ENCODE data around the gene SCGB2B2.

The SCGB2B2 gene, protein sequence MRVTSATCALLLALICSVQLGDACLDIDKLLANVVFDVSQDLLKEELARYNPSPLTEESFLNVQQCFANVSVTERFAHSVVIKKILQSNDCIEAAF

DNA sequence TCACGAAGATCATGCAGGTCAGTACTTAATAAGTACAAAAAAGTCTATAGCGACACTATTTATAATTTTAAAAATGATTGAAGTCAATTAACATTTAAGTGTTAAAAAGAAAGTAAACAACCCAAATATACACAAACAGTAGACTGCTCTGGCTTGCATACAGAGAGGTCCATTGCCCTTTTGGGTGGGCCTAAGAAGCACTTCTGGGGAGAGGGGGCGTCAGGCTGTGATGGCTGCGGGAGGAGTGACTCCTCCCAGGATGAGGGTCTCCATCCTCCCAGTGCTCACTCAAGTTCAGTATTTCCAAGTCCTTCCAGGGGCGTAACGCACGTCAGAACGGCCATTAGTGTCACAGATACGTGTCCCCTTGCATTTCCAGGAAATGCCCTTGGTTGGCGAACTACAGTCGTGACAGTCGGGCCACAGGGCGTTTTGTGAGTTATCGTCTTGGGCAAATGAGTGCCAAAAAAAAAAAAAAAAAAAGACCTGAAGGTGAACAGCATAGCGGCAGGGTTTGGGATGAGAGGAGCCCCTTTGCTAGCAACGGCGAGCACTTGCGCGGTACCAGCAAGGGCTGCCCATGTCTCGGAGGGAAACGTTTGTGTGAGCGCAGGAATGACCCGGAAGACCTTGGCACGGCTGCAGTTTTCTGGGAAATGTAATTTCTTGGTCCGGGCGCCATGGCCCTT is at the start of gene SCGB2B2:
Gene SCGB2B2, minus strand, starts transcription at position 463 of the 689 bp plus-strand sequence. CDS start 82,596 bp downstream, outside the sequence.
- H3K36me3 ChIP-seq (replicated peaks), result peaks cover 21% of the 10 kb centered on the region
- peaks cover 5% of the 10 kb centered on the region; the same call in 1 of the 2 replicates for H3K4me1 ChIP-seq
- peak within 1 kb of the TSS; percentile 57 for H3K4me3 ChIP-seq
- H3K9me3 ChIP-seq, result peaks cover 3% of the 10 kb centered on the region
- peak in 1 of 2 experiments; percentile 14 for DNase-seq (ENCODE audit: low spot score in 2 of 2)
- H3K27me3 ChIP-seq (ENCODE audit: low read depth), result no peaks in the 10 kb centered on the region
- in situ Hi-C loops (cut with MboI; ENCODE audit: low sequenced_read_pairs), result no loop called here

DNA sequence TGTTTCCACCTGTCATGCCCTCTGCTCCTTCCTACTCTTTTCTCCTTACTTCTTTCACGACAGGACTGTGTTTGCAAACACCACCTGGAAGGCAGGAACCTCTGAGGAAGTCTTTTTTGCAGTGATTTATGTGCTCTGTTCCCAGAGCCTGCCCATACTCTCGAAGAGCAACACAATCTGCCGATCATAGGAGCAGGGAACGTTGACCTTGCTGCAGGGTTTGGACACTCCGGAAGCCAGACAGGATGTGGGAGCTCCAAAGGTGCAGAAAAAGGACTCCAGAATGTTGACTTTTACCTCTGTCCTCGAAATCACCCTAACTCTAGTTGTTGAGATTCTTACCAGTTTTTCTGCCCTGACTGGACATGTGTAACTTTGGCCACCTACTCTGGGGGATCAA is 48.4 kb upstream of the SCGB2B2 start:
- H3K4me3 ChIP-seq, result no peak overlapping the region
- no peaks in the 10 kb centered on the region for H3K4me1 ChIP-seq
- peaks cover 4% of the 10 kb centered on the region for H3K27me3 ChIP-seq (ENCODE audit: low read depth)
- H3K36me3 ChIP-seq (replicated peaks), result no peaks in the 10 kb centered on the region
- no peaks in the 10 kb centered on the region for H3K9me3 ChIP-seq
- no peak for DNase-seq (ENCODE audit: low spot score in 2 of 2)
- in situ Hi-C loops (cut with MboI; ENCODE audit: low sequenced_read_pairs), result no loop called here

DNA sequence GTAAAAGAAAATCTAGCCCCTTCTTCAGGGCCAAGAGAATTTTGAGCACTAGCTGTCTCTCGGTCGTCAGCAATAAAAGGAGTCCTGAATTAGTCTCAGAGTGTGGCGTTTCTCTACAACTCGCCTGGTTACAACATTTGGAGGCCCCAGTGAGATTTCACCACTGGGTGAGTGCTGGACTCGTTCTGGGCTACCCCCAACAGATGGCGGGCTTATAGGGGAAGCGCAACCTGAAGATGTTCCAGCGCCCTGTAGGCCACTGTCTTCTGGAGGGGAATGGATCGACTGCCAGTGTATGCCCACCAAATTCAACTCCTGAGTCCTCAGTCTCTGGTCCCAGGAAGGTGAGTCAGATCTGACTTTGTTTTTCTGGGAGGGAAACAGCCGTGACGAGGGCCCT is 45.4 kb upstream of the SCGB2B2 start:
- Histone ChIP-seq H3K4me1 (no peaks in the 10 kb centered on the region), H3K4me3 (no peak overlapping the region), H3K9me3 (no peaks in the 10 kb centered on the region), H3K27me3 (ENCODE audit: low read depth) (peaks cover 10% of the 10 kb centered on the region), H3K36me3 (replicated peaks) (no peaks in the 10 kb centered on the region)
- in situ Hi-C loops (cut with MboI; ENCODE audit: low sequenced_read_pairs), result loop anchor here (25.0 kb wide), 1 partner anchor 1285 kb away; no protein-coding TSS in a partner anchor
- no peak for DNase-seq (ENCODE audit: low spot score in 2 of 2)

DNA sequence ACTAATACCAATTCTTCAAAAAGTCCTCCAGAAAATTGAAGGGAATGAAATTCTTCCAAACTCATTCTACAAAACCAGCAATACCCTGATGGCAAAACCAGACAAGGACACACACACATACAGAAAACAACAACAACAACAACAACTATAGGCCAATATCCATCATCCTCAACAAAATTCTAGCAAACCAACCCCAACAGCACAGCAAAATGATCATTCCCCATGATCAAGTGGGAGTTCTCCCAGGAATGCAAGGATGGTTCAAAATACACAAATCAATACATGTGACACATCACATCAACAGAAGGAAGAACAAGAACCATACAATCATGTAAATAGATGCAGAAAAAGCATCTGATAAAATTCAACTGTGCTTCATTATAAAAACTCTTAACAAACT is 38.4 kb upstream of the SCGB2B2 start:
- Histone ChIP-seq H3K36me3 (replicated peaks) (no peaks in the 10 kb centered on the region), H3K4me3 (no peak overlapping the region), H3K27me3 (ENCODE audit: low read depth) (peaks cover 6% of the 10 kb centered on the region; the same call in 1 of the 2 replicates), H3K4me1 (0 out of 2 replicates have a peak, but pooled peaks cover 3% of the 10 kb centered on the region), H3K9me3 (no peaks in the 10 kb centered on the region; the same call in 1 of the 2 replicates)
- DNase-seq (ENCODE audit: low spot score in 2 of 2), result no peak
- in situ Hi-C loops (cut with MboI; ENCODE audit: low sequenced_read_pairs), result loop anchor here (10.0 to 25.0 kb wide), 3 partner anchors 161 to 1278 kb away; no protein-coding TSS in a partner anchor

DNA sequence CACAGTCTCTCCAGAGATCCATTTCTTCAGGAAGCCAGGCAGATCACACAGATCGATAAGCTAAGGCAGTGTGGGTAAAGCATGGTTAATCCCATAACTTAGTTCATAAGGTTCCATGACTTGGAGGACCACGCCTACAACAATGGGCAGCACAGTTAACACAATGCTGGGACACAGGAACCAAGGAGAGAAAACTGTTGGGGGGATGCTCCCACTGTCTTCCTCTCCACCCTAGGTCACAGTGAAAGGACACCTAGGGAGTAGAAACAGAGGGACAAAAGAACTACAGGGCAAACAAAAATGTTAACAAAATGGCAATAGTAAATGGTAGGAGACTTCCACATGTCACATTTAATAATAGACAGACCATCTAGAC is 36.3 kb upstream of the SCGB2B2 start:
- Histone ChIP-seq H3K4me3 (no peak overlapping the region), H3K9me3 (no peaks in the 10 kb centered on the region; the same call in 1 of the 2 replicates)
- DNase-seq (ENCODE audit: low spot score in 2 of 2), result no peak

DNA sequence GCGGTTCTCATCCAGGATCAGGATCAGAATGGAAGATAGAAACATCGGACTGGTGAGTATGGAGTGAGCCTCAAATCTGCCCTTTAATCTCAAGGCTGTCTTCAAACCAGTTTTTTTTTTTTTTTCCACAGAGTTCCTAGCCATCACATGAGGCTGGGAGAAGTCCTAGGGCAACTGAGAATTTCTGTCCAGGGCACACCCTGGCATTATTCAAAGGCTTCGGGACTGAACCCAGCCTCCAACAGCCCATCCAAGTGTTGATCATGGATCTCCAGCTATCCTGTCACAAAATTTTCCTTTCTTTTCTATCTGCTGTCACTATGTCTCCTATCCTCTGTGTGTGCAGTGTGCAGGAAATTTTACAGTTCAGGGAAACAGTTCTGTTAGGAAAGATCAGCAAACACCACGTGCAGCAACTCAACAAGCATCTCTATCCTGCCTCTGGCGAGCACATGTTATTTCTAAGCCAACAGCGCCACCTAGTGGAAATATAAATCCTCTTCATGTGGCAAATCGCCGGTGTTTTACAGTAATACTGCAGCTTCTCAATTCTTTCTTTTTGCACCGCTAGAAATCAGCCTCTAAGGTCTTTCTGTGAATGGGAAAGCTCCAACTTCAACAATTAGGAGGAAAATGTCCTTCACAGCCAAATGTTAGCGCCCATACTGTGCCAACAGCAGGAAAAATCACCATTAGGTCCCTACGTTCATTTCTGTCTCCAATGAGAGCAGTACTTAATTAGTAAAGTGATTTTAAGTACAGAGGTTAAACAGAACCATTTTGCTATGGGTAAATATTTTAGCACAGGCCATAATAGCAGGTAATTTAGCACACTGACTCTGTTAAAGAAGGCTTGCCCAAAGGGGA is 35.7 kb upstream of the SCGB2B2 start:
- in situ Hi-C loops (cut with MboI; ENCODE audit: low sequenced_read_pairs), result loop anchor here (5.0 to 25.0 kb wide), 5 partner anchors 75 to 1275 kb away; no protein-coding TSS in a partner anchor
- DNase-seq (ENCODE audit: low spot score in 2 of 2), result peak; percentile 73 to 74
- Histone ChIP-seq H3K27me3 (ENCODE audit: low read depth) (0 out of 2 replicates have a peak, but pooled peaks cover under 1% of the 10 kb centered on the region), H3K36me3 (replicated peaks) (no peaks in the 10 kb centered on the region), H3K4me3 (no peak overlapping the region), H3K9me3 (no peaks in the 10 kb centered on the region; the same call in 1 of the 2 replicates), H3K4me1 (0 out of 2 replicates have a peak, but pooled peaks cover 3% of the 10 kb centered on the region)

More for the DNA sequence above, 36.3 kb upstream of the SCGB2B2 start:
- Histone ChIP-seq H3K36me3 (replicated peaks) (no peaks in the 10 kb centered on the region), H3K4me1 (0 out of 2 replicates have a peak, but pooled peaks cover 3% of the 10 kb centered on the region), H3K27me3 (ENCODE audit: low read depth) (peaks cover 6% of the 10 kb centered on the region; the same call in 1 of the 2 replicates)
- in situ Hi-C loops (cut with MboI; ENCODE audit: low sequenced_read_pairs), result loop anchor here (5.0 to 25.0 kb wide), 5 partner anchors 76 to 1276 kb away; no protein-coding TSS in a partner anchor

DNA sequence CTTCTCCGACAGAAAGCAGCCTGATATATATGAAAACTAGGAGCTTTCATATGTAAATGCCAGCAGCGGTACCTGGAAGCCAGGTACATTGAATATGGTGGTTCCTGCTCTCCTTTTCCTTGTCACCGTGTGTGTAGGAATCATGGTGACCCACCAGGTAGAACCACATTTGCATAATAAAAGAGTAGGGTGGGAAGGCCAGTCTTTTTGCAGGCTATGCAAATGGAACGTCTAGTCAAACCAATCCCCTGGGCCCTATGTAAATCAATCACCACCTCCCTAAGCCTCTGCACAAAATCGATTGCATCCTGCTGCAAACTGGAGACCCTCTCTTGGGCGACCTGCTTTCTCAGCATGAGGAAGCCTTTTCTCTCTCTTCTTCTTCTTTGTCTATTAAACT is 34.9 kb upstream of the SCGB2B2 start:
- H3K4me3 ChIP-seq, result no peak overlapping the region

DNA sequence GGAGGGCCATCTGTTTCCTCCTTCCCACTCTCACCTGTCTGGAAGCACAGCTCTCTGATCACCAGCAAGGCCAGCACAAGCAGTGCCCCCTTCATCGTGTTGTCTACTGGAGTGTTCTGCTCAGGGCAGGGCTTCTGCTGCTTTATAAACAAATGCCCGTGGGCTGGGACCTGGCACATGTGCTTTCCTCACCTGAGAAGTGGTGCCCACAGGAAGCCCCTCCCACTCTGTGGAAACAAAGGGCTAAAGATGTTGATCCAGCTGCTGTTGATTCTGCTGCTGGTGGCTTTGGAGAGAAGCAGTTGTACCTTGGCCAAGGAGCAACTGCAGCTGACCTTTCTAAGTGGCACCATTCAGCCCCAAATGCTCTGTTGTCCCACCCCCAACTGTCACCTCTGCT is 30.7 kb upstream of the SCGB2B2 start:
- no peaks in the 10 kb centered on the region for H3K36me3 ChIP-seq (replicated peaks)
- H3K4me3 ChIP-seq, result no peak overlapping the region
- no peaks in the 10 kb centered on the region for H3K27me3 ChIP-seq (ENCODE audit: low read depth)
- no peak for DNase-seq (ENCODE audit: low spot score in 2 of 2)
- peaks cover 2% of the 10 kb centered on the region; the same call in 1 of the 2 replicates for H3K9me3 ChIP-seq
- 0 out of 2 replicates have a peak, but pooled peaks cover 3% of the 10 kb centered on the region for H3K4me1 ChIP-seq
- in situ Hi-C loops (cut with MboI; ENCODE audit: low sequenced_read_pairs), result loop anchor here (25.0 kb wide), 1 partner anchor 1270 kb away; no protein-coding TSS in a partner anchor

More for the DNA sequence above, 34.9 kb upstream of the SCGB2B2 start:
- Histone ChIP-seq H3K27me3 (ENCODE audit: low read depth) (no peaks in the 10 kb centered on the region), H3K36me3 (replicated peaks) (no peaks in the 10 kb centered on the region), H3K9me3 (peaks cover 2% of the 10 kb centered on the region), H3K4me1 (0 out of 2 replicates have a peak, but pooled peaks cover 3% of the 10 kb centered on the region)
- in situ Hi-C loops (cut with MboI; ENCODE audit: low sequenced_read_pairs), result loop anchor here (5.0 to 25.0 kb wide), 5 partner anchors 75 to 1275 kb away; no protein-coding TSS in a partner anchor
- peak in 1 of 2 experiments; percentile 48 for DNase-seq (ENCODE audit: low spot score in 2 of 2)

DNA sequence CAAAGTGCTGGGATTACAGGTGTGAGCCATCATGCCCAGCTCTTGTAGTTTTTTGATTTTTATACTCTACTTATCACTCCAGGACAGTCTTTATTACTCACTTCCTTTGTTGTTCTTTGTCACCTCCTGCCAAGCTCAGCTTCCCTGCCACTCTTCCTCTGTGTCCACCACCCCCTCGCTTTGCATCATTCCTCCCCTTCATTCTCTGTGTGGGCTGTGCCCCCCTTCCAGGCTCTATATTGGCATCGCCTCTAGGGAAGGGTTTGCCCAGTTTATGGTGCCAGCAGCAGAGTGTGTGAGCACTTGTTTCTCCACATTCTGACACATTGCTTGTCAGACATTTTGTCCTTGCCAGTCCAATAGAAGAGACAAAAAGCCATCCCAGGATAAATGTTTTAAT is 15.6 kb upstream of the SCGB2B2 start:
- no peak for DNase-seq (ENCODE audit: low spot score in 2 of 2)
- no peaks in the 10 kb centered on the region for H3K27me3 ChIP-seq (ENCODE audit: low read depth)
- no peak overlapping the region for H3K4me3 ChIP-seq
- no peaks in the 10 kb centered on the region for H3K9me3 ChIP-seq
- in situ Hi-C loops (cut with MboI; ENCODE audit: low sequenced_read_pairs), result no loop called here
- no peaks in the 10 kb centered on the region for H3K36me3 ChIP-seq (replicated peaks)
- no peaks in the 10 kb centered on the region for H3K4me1 ChIP-seq

DNA sequence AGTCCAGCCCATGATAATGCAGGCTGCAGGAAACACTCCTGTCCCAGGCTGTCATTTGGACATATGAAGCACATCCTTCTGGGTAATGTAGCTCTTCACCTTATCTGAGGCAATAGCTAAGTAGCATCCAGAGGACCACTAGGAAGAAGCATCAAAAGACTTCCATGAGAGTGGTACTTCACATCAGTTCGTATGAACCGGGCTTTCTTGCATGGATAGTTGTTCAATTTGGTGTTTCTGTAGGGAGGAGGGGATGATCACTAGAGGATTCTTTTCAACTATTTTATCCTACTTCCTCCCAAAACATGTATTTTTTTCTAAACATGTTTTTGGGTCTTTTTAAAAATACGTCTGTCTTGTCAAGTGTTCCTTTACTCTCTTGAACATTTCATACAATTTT is 13.4 kb upstream of the SCGB2B2 start:
- H3K9me3 ChIP-seq, result no peaks in the 10 kb centered on the region
- no peaks in the 10 kb centered on the region for H3K36me3 ChIP-seq (replicated peaks)
- in situ Hi-C loops (cut with MboI; ENCODE audit: low sequenced_read_pairs), result no loop called here
- no peaks in the 10 kb centered on the region for H3K27me3 ChIP-seq (ENCODE audit: low read depth)
- no peak for DNase-seq (ENCODE audit: low spot score in 2 of 2)
- H3K4me3 ChIP-seq, result no peak overlapping the region
- H3K4me1 ChIP-seq, result no peaks in the 10 kb centered on the region

DNA sequence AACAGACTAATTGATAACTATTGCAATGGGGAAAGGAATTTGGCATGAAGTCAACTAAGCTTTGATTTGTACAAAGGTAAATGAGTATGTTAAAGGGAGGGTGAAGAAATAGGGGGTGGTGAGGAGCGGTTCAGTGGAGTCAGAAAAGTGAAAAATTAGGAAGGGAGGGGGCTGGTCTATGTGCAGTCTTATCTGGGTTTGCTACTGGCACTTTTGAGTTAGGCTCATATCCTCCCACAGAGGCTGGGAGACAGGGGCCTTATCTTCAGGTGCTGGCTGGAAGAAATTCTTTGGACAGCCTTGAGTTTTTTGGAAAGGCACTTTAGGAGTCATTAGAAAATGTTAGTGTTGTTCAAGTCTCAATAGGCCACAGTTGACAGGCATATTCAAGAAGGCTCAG is 11.6 kb upstream of the SCGB2B2 start:
- Histone ChIP-seq H3K27me3 (ENCODE audit: low read depth) (no peaks in the 10 kb centered on the region), H3K4me1 (no peaks in the 10 kb centered on the region), H3K36me3 (replicated peaks) (peaks cover 3% of the 10 kb centered on the region; the same call in 1 of the 2 replicates), H3K4me3 (no peak overlapping the region), H3K9me3 (0 out of 2 replicates have a peak, but pooled peaks cover 2% of the 10 kb centered on the region)
- DNase-seq (ENCODE audit: low spot score in 2 of 2), result no peak
- in situ Hi-C loops (cut with MboI; ENCODE audit: low sequenced_read_pairs), result no loop called here

DNA sequence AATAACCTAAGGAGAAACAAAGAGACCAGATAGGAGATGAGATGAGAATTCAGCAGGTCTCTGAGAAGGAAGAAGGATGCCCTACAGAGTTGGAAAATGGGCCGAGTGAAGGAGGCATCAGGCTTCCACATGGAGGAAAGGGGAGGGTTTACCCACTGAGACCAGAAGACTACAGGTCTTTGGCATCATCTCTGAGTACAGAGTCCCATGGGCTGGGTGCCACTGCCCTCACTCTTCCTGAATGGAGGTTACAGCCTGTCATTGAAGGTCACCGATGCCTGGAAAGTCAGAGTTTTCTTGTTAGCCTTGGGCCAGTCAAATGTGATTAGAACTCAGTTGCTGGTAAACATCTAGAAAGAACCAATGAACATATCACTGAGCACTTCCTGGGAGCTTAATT is 10.4 kb upstream of the SCGB2B2 start:
- in situ Hi-C loops (cut with MboI; ENCODE audit: low sequenced_read_pairs), result no loop called here
- H3K4me3 ChIP-seq, result no peak overlapping the region
- no peaks in the 10 kb centered on the region for H3K4me1 ChIP-seq
- H3K9me3 ChIP-seq, result 0 out of 2 replicates have a peak, but pooled peaks cover 2% of the 10 kb centered on the region
- DNase-seq (ENCODE audit: low spot score in 2 of 2), result no peak
- H3K27me3 ChIP-seq (ENCODE audit: low read depth), result no peaks in the 10 kb centered on the region
- peaks cover 10% of the 10 kb centered on the region for H3K36me3 ChIP-seq (replicated peaks)

DNA sequence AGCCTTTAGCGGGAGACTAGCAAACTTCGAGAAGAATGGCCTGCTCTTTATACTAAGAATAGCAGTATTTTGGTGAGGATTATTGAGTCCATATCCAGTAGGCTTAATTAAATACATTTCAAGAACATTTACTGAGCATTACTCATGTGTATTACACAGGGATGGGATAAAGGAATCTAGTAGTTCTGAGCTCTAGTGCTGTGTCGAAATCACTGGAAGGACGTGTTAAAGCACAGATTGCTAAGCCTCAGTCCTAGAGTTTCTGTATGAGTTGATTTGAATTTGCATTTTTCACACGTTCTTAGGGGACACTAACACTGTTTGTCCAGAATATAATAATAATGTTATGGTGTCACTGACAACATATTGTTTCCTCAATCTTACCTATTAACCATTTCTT is 9.5 kb upstream of the SCGB2B2 start:
- Histone ChIP-seq H3K27me3 (ENCODE audit: low read depth) (no peaks in the 10 kb centered on the region), H3K9me3 (0 out of 2 replicates have a peak, but pooled peaks cover 2% of the 10 kb centered on the region), H3K4me3 (no peak overlapping the region), H3K36me3 (replicated peaks) (peaks cover 19% of the 10 kb centered on the region), H3K4me1 (no peaks in the 10 kb centered on the region)
- in situ Hi-C loops (cut with MboI; ENCODE audit: low sequenced_read_pairs), result no loop called here
- DNase-seq (ENCODE audit: low spot score in 2 of 2), result no peak
